Hepatocyte (in vitro differentiated cells): ENCODE results near the gene OTOL1.

Experiments used
- CTCF ChIP-seq: fragments of 200-600 bp; sonication (generic); IDR thresholded peaks from 2 replicates; pipeline ENCODE4 v1.5.1; 2016; ENCODE audit warnings: antibody characterized with exemption, mild to moderate bottlenecking; ENCODE audit not compliant: poor library complexity
- EZH2 ChIP-seq: fragments of 200-600 bp; sonication (generic); IDR thresholded peaks from 2 replicates; pipeline ENCODE4 v1.6.1; 2016; ENCODE audit warnings: antibody characterized with exemption, mild to moderate bottlenecking, borderline replicate concordance
- EZH2phosphoT487 ChIP-seq: fragments of 200-600 bp; sonication (generic); IDR thresholded peaks from one replicate; pipeline ENCODE4 v1.6.1; 2018; ENCODE audit warnings: antibody characterized with exemption, mild to moderate bottlenecking, low read depth, moderate library complexity; ENCODE audit not compliant: unreplicated experiment, severe bottlenecking

- TF ChIP-seq CTCF (no peak), EZH2 (no peak), EZH2phosphoT487 (no peak)
These were observed 27.3 kb downstream of the OTOL1 start for GRCh38 chr3:161523916-161524315.
